DOHH2 (cell line): ENCODE data around the gene PPP3R2.

Experiments
- H3F3A ChIP-seq: fragments of 200-600 bp; sonication (generic), shearing (Covaris generic); 2 replicates; pipeline ENCODE4 v1.6.0; 2016; ENCODE audit warnings: antibody characterized with exemption, mild to moderate bottlenecking; ENCODE audit not compliant: control insufficient read depth, insufficient read depth
- H3K27ac ChIP-seq: fragments of 200-600 bp; sonication (generic); 2 replicates; pipeline ENCODE4 v1.5.1; 2014; ENCODE audit warnings: low read depth, mild to moderate bottlenecking, low read length, moderate library complexity
- H3K27me3 ChIP-seq: fragments of 200-600 bp; sonication (generic); 2 replicates; pipeline ENCODE4 v1.6.1; 2014; ENCODE audit warnings: mild to moderate bottlenecking, low read length, mixed read lengths; ENCODE audit not compliant: control insufficient read depth
- H3K36me3 ChIP-seq: fragments of 200-600 bp; sonication (generic); 2 replicates; pipeline ENCODE4 v1.6.1; 2014; ENCODE audit warnings: mild to moderate bottlenecking, low read length, moderate library complexity, mixed read lengths; ENCODE audit not compliant: control insufficient read depth
- H3K4me1 ChIP-seq: fragments of 200-600 bp; sonication (generic); 2 replicates; pipeline ENCODE4 v1.6.1; 2014; ENCODE audit warnings: mild to moderate bottlenecking, low read length, mixed read lengths; ENCODE audit not compliant: control insufficient read depth
- H3K4me2 ChIP-seq: fragments of 200-600 bp; sonication (generic); 2 replicates; pipeline ENCODE4 v1.6.0; 2014; ENCODE audit warnings: mild to moderate bottlenecking, low read length, moderate library complexity
- H3K4me3 ChIP-seq: fragments of 200-600 bp; sonication (generic); 2 replicates; pipeline ENCODE4 v1.5.1; 2014; ENCODE audit warnings: mild to moderate bottlenecking, low read length, mixed read lengths
- H3K79me2 ChIP-seq: fragments of 200-600 bp; sonication (generic); 2 replicates; pipeline ENCODE4 v1.6.1; 2014; ENCODE audit warnings: mild to moderate bottlenecking, low read length, mixed read lengths; ENCODE audit not compliant: control insufficient read depth
- H3K9me2 ChIP-seq: fragments of 200-600 bp; sonication (generic); replicated peaks from 2 replicates; pipeline ENCODE4 v1.6.1; 2014; ENCODE audit warnings: mild to moderate bottlenecking, low read length, mixed read lengths; ENCODE audit not compliant: control insufficient read depth
- H3K9me3 ChIP-seq: fragments of 200-600 bp; sonication (generic); 2 replicates; pipeline ENCODE4 v1.6.1; 2014; ENCODE audit warnings: antibody characterized with exemption, low read length, mixed read lengths; ENCODE audit not compliant: control insufficient read depth, insufficient read depth
- H4K20me1 ChIP-seq: fragments of 200-600 bp; sonication (generic); 2 replicates; pipeline ENCODE4 v1.6.0; 2014; ENCODE audit warnings: low read depth, mild to moderate bottlenecking, antibody characterized with exemption, low read length, moderate library complexity; ENCODE audit not compliant: control insufficient read depth, insufficient read depth
- EZH2phosphoT487 ChIP-seq: fragments of 200-600 bp; sonication (generic); IDR thresholded peaks from 2 replicates; pipeline ENCODE4 v1.6.1; 2017; ENCODE audit warnings: borderline replicate concordance, mild to moderate bottlenecking, antibody characterized with exemption, low read length, moderate library complexity, mixed read lengths
- TF ChIP-seq, protein P1 (sequence below): fragments of 200-600 bp; sonication (generic); IDR thresholded peaks from one replicate; pipeline ENCODE4 v1.5.1; 2014; ENCODE audit warnings: antibody characterized with exemption, mild to moderate bottlenecking, low read depth, low read length; ENCODE audit not compliant: poor library complexity, severe bottlenecking

The PPP3R2 gene

DNA sequence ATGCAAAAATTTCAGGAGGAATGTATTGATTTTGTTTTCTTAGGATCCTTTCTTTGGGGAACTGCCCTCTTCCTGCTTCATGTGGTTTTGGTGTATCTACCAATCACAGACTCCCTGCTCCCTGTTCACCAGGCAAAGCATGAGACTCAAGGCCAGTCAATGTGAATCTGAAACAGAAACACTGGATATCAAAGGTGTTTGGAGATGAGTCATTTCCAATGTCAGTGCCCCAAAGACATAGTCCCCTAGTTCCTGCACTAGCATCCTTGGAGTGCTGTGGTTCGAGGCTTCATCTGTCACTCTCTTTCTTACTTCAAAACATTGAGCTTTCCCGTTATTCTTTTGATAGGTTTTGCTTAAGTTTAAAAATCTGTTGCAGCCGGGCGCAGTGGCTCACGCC lies 8.1 kb downstream of the PPP3R2 start:
- Histone ChIP-seq H3K4me3 (no peak overlapping the region), H3F3A (no peaks in the 10 kb centered on the region), H3K4me1 (no peaks in the 10 kb centered on the region), H3K79me2 (no peaks in the 10 kb centered on the region), H4K20me1 (no peaks in the 10 kb centered on the region), H3K9me3 (no peaks in the 10 kb centered on the region), H3K27ac (no peak overlapping the region), H3K9me2 (no peaks in the 10 kb centered on the region), H3K4me2 (no peak overlapping the region), H3K36me3 (no peaks in the 10 kb centered on the region), H3K27me3 (no peaks in the 10 kb centered on the region)
- TF ChIP-seq, protein P1, sequence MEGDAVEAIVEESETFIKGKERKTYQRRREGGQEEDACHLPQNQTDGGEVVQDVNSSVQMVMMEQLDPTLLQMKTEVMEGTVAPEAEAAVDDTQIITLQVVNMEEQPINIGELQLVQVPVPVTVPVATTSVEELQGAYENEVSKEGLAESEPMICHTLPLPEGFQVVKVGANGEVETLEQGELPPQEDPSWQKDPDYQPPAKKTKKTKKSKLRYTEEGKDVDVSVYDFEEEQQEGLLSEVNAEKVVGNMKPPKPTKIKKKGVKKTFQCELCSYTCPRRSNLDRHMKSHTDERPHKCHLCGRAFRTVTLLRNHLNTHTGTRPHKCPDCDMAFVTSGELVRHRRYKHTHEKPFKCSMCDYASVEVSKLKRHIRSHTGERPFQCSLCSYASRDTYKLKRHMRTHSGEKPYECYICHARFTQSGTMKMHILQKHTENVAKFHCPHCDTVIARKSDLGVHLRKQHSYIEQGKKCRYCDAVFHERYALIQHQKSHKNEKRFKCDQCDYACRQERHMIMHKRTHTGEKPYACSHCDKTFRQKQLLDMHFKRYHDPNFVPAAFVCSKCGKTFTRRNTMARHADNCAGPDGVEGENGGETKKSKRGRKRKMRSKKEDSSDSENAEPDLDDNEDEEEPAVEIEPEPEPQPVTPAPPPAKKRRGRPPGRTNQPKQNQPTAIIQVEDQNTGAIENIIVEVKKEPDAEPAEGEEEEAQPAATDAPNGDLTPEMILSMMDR, result no peak
- no peak for TF ChIP-seq EZH2phosphoT487

DNA sequence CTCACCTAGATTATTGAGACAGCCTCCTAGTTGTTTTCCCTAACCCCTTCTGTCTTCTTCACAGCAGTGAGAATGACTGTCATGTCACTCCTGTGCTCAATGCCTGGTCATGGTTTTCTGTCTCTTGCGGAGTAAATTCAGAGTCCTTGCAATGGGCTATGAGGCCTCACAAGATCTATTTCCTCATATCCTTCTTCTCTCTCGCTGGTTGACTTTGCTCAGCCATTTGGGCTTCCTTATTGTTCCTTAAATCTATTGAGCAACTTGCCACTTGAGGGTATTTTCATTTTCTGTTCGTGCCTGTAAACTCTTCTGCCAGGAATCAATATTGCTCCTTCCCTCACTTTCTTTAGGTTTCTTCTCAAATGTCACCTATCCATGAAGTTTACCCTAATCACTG lies 9.0 kb downstream of the PPP3R2 start:
- no peaks in the 10 kb centered on the region for H3K4me1 ChIP-seq
- no peaks in the 10 kb centered on the region for H3F3A ChIP-seq
- H3K27me3 ChIP-seq, result no peaks in the 10 kb centered on the region
- H3K36me3 ChIP-seq, result no peaks in the 10 kb centered on the region
- H4K20me1 ChIP-seq, result no peaks in the 10 kb centered on the region
- H3K9me2 ChIP-seq, result no peaks in the 10 kb centered on the region
- no peaks in the 10 kb centered on the region for H3K79me2 ChIP-seq
- TF ChIP-seq EZH2phosphoT487, result no peak
- H3K4me3 ChIP-seq, result no peak overlapping the region
- no peak overlapping the region for H3K27ac ChIP-seq
- H3K9me3 ChIP-seq, result no peaks in the 10 kb centered on the region
- H3K4me2 ChIP-seq, result no peak overlapping the region

DNA sequence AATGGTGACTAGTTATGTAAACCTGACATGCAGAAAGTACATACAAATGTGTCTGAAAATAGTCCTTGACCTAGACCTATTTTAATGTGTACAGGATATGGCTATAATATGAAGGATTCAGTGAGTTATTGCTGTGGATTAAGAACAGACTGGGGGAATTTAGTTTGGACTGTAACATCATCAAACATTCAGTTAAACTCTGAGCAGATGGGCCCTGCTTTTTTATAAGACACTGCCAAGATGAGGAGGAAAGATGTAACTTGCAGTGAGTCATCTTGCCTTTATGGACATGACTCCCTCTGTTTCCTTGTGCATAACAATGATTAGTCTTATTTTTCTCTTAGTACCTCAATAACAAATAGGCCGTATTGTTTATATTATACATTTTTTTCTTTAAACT lies 12.2 kb downstream of the PPP3R2 start:
- no peaks in the 10 kb centered on the region for H3K79me2 ChIP-seq
- no peaks in the 10 kb centered on the region for H3K36me3 ChIP-seq
- no peaks in the 10 kb centered on the region for H3K9me2 ChIP-seq
- no peaks in the 10 kb centered on the region for H3K27me3 ChIP-seq
- H3K4me3 ChIP-seq, result no peak overlapping the region
- H4K20me1 ChIP-seq, result no peaks in the 10 kb centered on the region
- H3K27ac ChIP-seq, result no peak overlapping the region
- no peaks in the 10 kb centered on the region for H3F3A ChIP-seq
- H3K4me2 ChIP-seq, result no peak overlapping the region
- H3K4me1 ChIP-seq, result peaks cover 5% of the 10 kb centered on the region; the same call in 1 of the 2 replicates
- no peaks in the 10 kb centered on the region for H3K9me3 ChIP-seq
- TF ChIP-seq EZH2phosphoT487, result no peak
- TF ChIP-seq, protein P1, result no peak

DNA sequence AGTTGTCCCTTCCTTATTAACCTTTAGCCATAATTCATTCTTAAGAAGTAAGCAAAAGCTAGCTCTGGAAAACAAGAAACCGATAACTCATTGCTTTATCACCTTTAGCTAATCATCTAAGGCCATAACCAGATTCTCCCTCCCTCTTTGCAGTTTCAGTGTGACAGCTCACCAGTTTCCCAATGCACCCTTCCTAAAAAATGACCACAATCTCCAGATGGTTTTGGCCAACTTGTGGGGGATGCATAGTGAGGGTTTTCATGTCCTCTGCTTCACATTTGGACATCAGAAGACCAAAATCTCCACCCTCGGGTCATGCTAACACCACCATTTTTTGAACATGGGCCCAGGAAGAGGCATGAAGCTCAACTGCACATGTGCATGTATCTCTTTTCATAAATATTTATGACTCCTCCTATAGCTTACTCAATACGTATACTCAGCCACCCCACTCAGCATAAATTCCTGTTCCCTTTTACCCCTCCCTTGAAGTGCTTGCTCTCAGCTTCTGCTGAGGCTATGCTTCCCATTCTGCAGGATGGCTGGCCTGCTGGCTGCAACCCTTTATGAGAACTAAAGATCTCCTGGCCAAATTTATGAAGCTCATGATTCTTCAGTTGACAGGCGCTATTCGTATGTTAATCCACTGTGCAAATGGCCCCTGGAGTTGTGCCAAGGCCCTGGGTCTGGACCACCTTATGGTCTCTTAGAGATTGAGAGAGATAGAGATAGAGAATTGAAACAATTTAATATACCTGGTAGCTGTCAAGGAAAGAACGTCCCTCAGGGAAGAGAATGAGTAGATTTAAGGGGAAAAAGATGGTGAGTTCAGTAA lies 14.8 kb downstream of the PPP3R2 start:
- no peaks in the 10 kb centered on the region for H4K20me1 ChIP-seq
- H3K9me3 ChIP-seq, result no peaks in the 10 kb centered on the region
- no peaks in the 10 kb centered on the region for H3K79me2 ChIP-seq
- peaks cover 5% of the 10 kb centered on the region; the same call in 1 of the 2 replicates for H3K4me1 ChIP-seq
- H3K27ac ChIP-seq, result no peak overlapping the region
- TF ChIP-seq, protein P1, result no peak
- TF ChIP-seq EZH2phosphoT487, result no peak
- H3K27me3 ChIP-seq, result no peaks in the 10 kb centered on the region
- no peaks in the 10 kb centered on the region; the same call in 1 of the 2 replicates for H3K9me2 ChIP-seq
- no peaks in the 10 kb centered on the region for H3K36me3 ChIP-seq
- no peak overlapping the region for H3K4me3 ChIP-seq
- H3F3A ChIP-seq, result no peaks in the 10 kb centered on the region
- H3K4me2 ChIP-seq, result no peak overlapping the region
